GM21576 (cell line): ENCODE data around the gene AMMECR1.

ENCODE experiments used
- ATAC-seq: cut with Tn5 transposase; IDR thresholded peaks from one replicate; pipeline ENCODE4 v1.9.1; 2021; ENCODE audit warnings: mild to moderate bottlenecking, moderate library complexity; ENCODE audit not compliant: unreplicated experiment

AMMECR1 gene

GRCh38 chrX:110311437-110312230, 6.3 kb downstream of the AMMECR1 start:
- ATAC-seq, result no peak

GRCh38 chrX:110310896-110311295, 7.0 kb downstream of the AMMECR1 start:
- ATAC-seq, result peak; percentile 79

GRCh38 chrX:110310000-110310790, 7.7 kb downstream of the AMMECR1 start:
- ATAC-seq, result no peak

- no peak for ATAC-seq
These were observed 9.7 kb downstream of the AMMECR1 start for GRCh38 chrX:110308220-110308619.

- no peak for ATAC-seq
These were observed 13.0 kb downstream of the AMMECR1 start for GRCh38 chrX:110304884-110305283.

- ATAC-seq, result no peak
These were observed 13.5 kb downstream of the AMMECR1 start for GRCh38 chrX:110304371-110304770.

- no peak for ATAC-seq
These were observed 14.9 kb downstream of the AMMECR1 start for GRCh38 chrX:110302975-110303374.

GRCh38 chrX:110301194-110301593, 16.7 kb downstream of the AMMECR1 start:
- no peak for ATAC-seq

GRCh38 chrX:110294087-110294486, 23.8 kb downstream of the AMMECR1 start:
- ATAC-seq, result no peak

GRCh38 chrX:110293658-110294057, 24.2 kb downstream of the AMMECR1 start:
- no peak for ATAC-seq

- ATAC-seq, result no peak
These were observed 30.3 kb downstream of the AMMECR1 start for GRCh38 chrX:110287605-110288004.

GRCh38 chrX:110286106-110286505, 31.8 kb downstream of the AMMECR1 start:
- no peak for ATAC-seq

GRCh38 chrX:110284159-110284558, 33.7 kb downstream of the AMMECR1 start:
- no peak for ATAC-seq

- ATAC-seq, result no peak
These were observed 35.0 kb downstream of the AMMECR1 start for GRCh38 chrX:110282922-110283321.

- ATAC-seq, result no peak
These were observed 36.5 kb downstream of the AMMECR1 start for GRCh38 chrX:110281377-110281776.

GRCh38 chrX:110280954-110281353, 36.9 kb downstream of the AMMECR1 start:
- no peak for ATAC-seq

GRCh38 chrX:110277609-110278008, 40.3 kb downstream of the AMMECR1 start:
- ATAC-seq, result no peak

- peak; percentile 94 for ATAC-seq
These were observed 41.1 kb downstream of the AMMECR1 start for GRCh38 chrX:110276778-110277177.

- no peak for ATAC-seq
These were observed 49.0 kb downstream of the AMMECR1 start for GRCh38 chrX:110268886-110269285.

- no peak for ATAC-seq
These were observed 49.5 kb downstream of the AMMECR1 start for GRCh38 chrX:110268395-110268794.

- no peak for ATAC-seq
These were observed 50.0 kb downstream of the AMMECR1 start for GRCh38 chrX:110267874-110268273.

GRCh38 chrX:110265661-110266060, 52.2 kb downstream of the AMMECR1 start:
- ATAC-seq, result no peak
